Measurements from ENCODE around the gene AMPD2.

Gene AMPD2

GRCh38 chr1:109631513-109632505 lies 12.2 kb downstream of the AMPD2 start:
- peak; percentile 75 for DNase-seq

DNA sequence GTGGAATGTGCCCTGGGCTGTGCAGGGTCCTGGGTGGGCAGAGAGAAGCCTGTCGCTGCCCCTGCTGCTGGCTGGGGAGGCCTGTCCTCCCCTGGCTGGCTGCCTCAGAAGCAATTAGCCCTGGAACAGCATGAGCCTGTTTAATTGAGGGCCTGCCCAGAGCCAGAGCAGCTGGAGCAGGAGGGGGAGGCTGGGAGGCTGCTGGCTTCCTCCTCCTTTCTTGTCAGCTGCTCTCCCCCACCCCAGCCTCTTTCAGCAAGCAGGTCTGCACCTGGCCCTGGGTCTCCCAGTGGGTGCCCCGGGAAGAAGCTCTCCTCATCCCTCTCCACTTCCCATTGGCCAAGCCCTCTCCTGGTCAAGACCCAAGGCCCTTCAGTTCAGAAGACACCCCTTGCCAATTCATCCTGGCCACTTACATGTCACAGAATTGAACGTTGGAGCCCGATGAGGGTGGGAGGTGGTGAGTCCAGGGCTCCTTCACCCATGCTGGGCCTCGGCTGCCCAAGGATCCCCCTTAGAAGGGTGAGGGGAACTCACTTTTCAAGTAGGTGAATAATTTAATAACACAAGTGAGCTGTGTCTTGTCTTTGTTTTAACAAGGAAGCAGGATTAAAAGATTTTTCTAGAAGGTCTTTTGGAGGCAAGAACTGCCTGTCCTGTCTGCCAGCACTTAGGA lies 13.2 kb downstream of the AMPD2 start:
- DNase-seq = peak; percentile 91

GRCh38 chr1:109634292-109634691 lies 14.7 kb downstream of the AMPD2 start:
- DNase-seq = no peak

- DNase-seq = no peak
Measured at GRCh38 chr1:109634771-109635750, 15.4 kb downstream of the AMPD2 start.

GRCh38 chr1:109635862-109636200 lies 16.2 kb downstream of the AMPD2 start:
- DNase-seq = no peak

DNA sequence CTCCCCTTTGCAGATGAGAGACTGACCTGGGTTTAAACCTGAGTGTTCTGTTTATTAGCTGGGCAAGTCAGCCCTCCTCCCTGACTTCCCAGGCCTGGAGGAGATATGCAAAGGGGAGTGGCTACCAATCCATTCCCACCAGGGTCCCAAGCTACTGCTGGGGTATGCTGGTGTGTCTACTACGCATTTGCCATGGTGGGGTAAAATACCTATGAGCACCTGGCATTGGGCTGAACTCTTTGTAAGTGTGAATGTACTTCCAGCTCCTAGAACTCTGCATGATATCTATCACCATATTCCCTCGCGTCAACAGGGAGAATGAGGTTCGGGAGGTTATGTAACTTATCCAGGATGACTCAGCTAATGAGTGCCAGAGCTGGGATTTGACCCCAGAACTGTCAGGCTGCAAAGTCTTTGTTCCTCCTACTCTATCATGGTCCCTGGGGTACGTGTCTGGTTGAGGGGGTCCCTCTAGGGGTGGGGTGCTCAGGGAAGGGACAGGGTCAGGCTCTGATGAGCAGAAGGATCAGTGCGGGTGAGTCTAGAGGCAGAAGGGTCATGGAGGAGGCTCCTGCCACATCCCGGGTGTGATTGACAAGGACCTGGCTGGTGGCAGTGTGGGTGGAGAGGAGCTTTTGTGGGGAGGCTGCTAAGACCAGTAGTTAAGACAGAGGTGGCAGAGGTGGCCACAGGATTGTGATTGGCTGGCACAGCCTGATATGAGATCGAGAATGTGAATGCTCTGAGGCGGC lies 16.7 kb downstream of the AMPD2 start:
- DNase-seq = no peak

GRCh38 chr1:109637446-109637845 lies 17.8 kb downstream of the AMPD2 start:
- no peak for DNase-seq

- DNase-seq = no peak
Measured at GRCh38 chr1:109639063-109639840, 19.6 kb downstream of the AMPD2 start.

GRCh38 chr1:109639841-109640184 lies 20.2 kb downstream of the AMPD2 start:
- no peak for DNase-seq

- peak; percentile 68 for DNase-seq
Measured at GRCh38 chr1:109640285-109640865, 20.7 kb downstream of the AMPD2 start.

DNA sequence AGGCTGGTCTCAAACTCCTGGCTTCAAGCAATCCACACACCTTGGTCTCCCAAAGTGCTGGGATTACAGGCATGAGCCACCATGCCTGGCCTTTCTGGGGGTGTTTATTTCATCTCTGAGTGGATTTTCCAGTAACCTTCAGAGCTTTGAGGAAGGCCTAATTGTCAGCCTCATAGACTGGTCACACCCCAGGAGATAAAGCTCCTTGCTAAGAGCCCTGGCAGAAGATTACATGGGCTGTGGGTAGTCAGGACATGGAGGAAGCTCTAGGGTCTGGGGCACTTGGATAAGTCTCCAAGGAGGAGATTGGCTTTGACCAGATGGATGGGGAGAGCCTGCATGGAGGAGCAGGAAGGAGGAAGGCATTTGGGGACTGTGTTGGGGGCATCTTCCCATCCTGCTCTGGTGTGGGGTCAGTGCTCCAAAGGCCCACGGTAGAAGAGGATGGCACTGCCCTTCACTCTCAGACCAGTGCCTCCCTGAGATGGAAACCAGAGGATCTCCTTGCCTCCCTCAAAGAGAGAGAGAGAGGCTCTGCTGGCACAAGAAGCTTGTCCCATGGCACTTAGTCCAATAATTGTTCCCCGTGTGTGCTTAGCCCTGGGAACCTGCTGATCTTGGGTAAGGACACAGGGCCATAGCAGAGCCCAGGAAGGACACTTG lies 21.6 kb downstream of the AMPD2 start:
- no peak for DNase-seq

GRCh38 chr1:109641861-109642260 lies 22.2 kb downstream of the AMPD2 start:
- DNase-seq = no peak

GRCh38 chr1:109642626-109643025 lies 23.0 kb downstream of the AMPD2 start:
- no peak for DNase-seq

- peak; percentile 69 for DNase-seq
Measured at GRCh38 chr1:109643385-109644230, 24.0 kb downstream of the AMPD2 start.

- DNase-seq = no peak
Measured at GRCh38 chr1:109644670-109645069, 25.0 kb downstream of the AMPD2 start.

DNA sequence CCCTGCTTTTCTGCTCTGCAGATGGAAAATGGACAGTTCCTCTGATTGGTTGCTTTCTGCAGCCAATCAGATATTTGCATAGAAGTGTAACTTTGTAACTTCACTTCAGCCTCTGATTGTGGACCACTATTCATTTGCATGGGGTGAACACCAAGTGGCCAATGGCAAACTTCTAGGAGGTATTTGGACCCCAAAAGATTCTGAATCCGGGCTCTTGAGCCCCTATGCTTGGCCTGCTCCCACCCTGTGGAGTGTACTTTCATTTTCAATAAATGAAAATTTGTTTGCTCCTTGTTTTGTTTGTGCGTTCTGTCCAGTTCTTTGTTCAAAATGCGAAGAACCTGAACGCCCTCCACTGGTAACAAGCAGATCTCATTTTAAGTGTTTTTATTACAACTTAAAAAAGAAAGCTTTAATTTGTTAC lies 29.9 kb downstream of the AMPD2 start:
- DNase-seq = peak; percentile 74

DNA sequence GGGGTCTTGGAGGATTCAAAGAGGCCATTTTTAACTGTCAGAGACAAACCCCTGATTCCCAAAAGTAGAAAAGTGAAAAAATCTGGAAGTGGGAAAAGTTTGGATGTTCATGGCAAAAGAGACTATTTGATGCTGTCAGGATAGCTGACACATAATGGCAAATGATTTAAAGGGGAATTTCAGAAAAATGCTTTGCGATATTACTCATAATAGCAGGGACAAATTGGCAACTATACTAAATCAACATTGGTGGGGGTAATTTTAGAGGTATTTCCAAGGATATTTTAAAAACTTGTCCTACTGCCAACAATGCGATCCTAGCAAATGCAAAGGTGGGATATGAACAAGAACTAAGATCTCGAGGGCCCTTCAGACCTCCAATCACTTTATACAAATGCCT lies 31.0 kb downstream of the AMPD2 start:
- DNase-seq = no peak

GRCh38 chr1:109652402-109652801 lies 32.8 kb downstream of the AMPD2 start:
- DNase-seq = no peak

GRCh38 chr1:109653306-109653705 lies 33.7 kb downstream of the AMPD2 start:
- no peak for DNase-seq

DNA sequence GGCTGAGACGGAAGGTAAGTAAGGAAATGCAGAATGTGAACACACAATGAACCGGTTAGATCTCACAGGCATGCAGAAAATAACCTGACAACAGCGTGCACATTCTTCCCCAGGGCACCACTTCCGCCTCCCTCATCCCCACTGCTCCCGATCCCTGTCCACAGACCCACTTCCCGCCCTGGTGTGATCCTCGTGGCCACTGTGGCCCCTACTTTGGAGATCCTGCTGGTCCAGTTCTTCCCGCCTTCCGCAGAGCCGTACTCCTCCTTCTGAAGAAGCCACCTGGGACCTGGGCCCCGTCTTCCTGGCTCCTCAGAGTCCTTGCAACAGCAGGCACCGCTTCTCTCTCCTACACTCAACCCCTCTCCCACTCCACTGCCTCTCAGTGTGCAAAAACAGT lies 34.9 kb downstream of the AMPD2 start:
- no peak for DNase-seq
